ENCODE data around the gene RAMAC.
A peak's percentile ranks its signal among the peaks of the same experiment; 100 is the strongest.
"Not testable (repeated sequence)": the region's sequence is repeated elsewhere in the genome, so short reads cannot be mapped to it uniquely, and the experiment has no call there.

The RAMAC gene

GRCh38 chr15:82993144-82993543 is 7.1 kb downstream of the RAMAC start:
- in situ Hi-C loops (cut with MboI; ENCODE audit: low sequenced_read_pairs, unreplicated experiment) = no loop called here
- no peak for TF ChIP-seq CTCF (IDR thresholded peaks at IDR 0.05; ENCODE audit: borderline replicate concordance, control extremely low read depth, extremely low read depth, insufficient read depth, missing control alignments)
- no peak for DNase-seq (ENCODE audit: low spot score)

- in situ Hi-C loops (cut with MboI; ENCODE audit: low sequenced_read_pairs, unreplicated experiment) = no loop called here
- no peak for TF ChIP-seq CTCF (IDR thresholded peaks at IDR 0.05; ENCODE audit: borderline replicate concordance, control extremely low read depth, extremely low read depth, insufficient read depth, missing control alignments)
- DNase-seq (ENCODE audit: low spot score) = no peak
Measured at GRCh38 chr15:82995076-82995475, 9.1 kb downstream of the RAMAC start.

- DNase-seq (ENCODE audit: low spot score) = no peak
- TF ChIP-seq CTCF (IDR thresholded peaks at IDR 0.05; ENCODE audit: borderline replicate concordance, control extremely low read depth, extremely low read depth, insufficient read depth, missing control alignments) = no peak
- in situ Hi-C loops (cut with MboI; ENCODE audit: low sequenced_read_pairs, unreplicated experiment) = no loop called here
Measured at GRCh38 chr15:82995938-82996337, 9.9 kb downstream of the RAMAC start.

GRCh38 chr15:82999426-82999825 is 13.4 kb downstream of the RAMAC start:
- in situ Hi-C loops (cut with MboI; ENCODE audit: low sequenced_read_pairs, unreplicated experiment) = no loop called here
- TF ChIP-seq CTCF (IDR thresholded peaks at IDR 0.05; ENCODE audit: borderline replicate concordance, control extremely low read depth, extremely low read depth, insufficient read depth, missing control alignments) = no peak
- no peak for DNase-seq (ENCODE audit: low spot score)

- in situ Hi-C loops (cut with MboI; ENCODE audit: low sequenced_read_pairs, unreplicated experiment) = loop anchor here (10.0 kb wide), 1 partner anchor 465 kb away; no protein-coding TSS in a partner anchor
- TF ChIP-seq CTCF (IDR thresholded peaks at IDR 0.05; ENCODE audit: borderline replicate concordance, control extremely low read depth, extremely low read depth, insufficient read depth, missing control alignments) = no peak
- peak; percentile 72 for DNase-seq (ENCODE audit: low spot score)
Measured at GRCh38 chr15:82999905-83000671, 14.1 kb downstream of the RAMAC start.

- in situ Hi-C loops (cut with MboI; ENCODE audit: low sequenced_read_pairs, unreplicated experiment) = loop anchor here (10.0 kb wide), 1 partner anchor 466 kb away; no protein-coding TSS in a partner anchor
- not testable (repeated sequence) for DNase-seq (ENCODE audit: low spot score)
Measured at GRCh38 chr15:83000672-83001031, 14.6 kb downstream of the RAMAC start.

GRCh38 chr15:83010709-83011270 is 24.8 kb downstream of the RAMAC start:
- DNase-seq (ENCODE audit: low spot score) = peak; percentile 84
- in situ Hi-C loops (cut with MboI; ENCODE audit: low sequenced_read_pairs, unreplicated experiment) = no loop called here
- peak; percentile 90 for TF ChIP-seq CTCF (IDR thresholded peaks at IDR 0.05; ENCODE audit: borderline replicate concordance, control extremely low read depth, extremely low read depth, insufficient read depth, missing control alignments)

All from GM13976 (cell line).